Measurements from ENCODE around the gene RPS2.

DNA sequence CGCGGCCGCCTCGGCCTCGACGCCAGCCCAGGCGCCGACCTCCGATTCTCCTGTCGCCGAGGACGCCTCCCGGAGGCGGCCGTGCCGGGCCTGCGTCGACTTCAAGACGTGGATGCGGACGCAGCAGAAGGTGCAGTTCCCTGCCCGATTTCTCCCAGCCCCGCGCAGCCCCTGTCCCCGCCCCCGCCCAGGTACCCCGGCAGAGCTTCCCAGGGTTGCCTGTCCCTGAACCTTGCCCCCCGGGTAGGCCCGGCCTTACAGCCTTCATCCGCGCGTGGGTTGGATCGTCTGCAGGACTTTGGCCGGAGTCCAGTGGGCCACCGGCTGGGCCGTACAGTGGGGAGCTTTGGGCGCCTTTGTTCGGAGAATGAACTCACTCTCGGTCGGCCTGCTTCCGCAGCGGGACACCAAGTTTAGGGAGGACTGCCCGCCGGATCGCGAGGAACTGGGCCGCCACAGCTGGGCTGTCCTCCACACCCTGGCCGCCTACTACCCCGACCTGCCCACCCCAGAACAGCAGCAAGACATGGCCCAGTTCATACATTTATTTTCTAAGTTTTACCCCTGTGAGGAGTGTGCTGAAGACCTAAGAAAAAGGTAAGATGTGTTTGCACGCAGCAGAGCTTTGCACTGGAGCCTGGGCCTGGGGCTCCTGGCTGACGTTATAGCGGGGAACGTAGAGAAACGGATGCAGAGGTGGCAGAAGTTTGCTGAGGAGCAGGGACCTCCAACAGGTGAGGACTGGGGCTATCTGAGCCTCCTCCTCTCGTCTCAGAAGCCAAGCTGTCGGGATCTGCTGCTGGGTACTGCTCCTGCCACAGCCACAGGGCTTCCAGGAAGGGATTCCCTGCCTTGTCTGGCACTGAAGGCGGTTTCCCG lies 20.0 kb upstream of the RPS2 start:
- TF ChIP-seq POLR2A (IDR thresholded peaks at IDR 0.05; ENCODE audit: low read length) (peak; percentile 39), GATA1 (IDR thresholded peaks at IDR 0.05; ENCODE audit: low read depth, low read length) (no peak)

Measured in erythroblast (primary cell).